ENCODE measurements around the gene ROPN1L.
"Not testable (repeated sequence)": the region's sequence is repeated elsewhere in the genome, so short reads cannot be mapped to it uniquely, and the experiment has no call there.

ROPN1L gene

GRCh38 chr5:10501554-10502075 is 59.9 kb downstream of the ROPN1L start:
- DNase-seq (ENCODE audit: low spot score): no peak

- DNase-seq (ENCODE audit: low spot score): no peak
These were observed 60.5 kb downstream of the ROPN1L start for GRCh38 chr5:10502130-10502529.

DNA sequence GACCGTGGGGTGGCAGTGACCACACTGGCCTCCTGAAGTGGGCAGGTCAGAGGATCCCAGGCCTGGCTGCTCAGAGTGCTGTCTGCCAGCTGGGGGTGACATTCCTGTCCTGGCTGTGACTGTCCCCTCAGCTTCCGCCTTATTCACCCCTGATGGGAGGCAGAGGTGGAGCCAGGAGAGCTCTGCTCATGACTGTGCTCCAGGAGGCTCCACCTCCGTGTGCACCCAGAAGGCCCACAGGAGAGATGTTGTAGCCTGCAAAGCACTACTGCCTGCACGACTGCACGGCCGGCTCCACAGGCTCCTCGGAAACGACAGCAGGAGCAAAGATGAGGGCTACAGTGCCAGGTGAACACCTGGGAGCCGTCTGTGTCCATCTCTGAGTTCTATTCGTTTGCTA is 60.9 kb downstream of the ROPN1L start:
- DNase-seq (ENCODE audit: low spot score): no peak

DNA sequence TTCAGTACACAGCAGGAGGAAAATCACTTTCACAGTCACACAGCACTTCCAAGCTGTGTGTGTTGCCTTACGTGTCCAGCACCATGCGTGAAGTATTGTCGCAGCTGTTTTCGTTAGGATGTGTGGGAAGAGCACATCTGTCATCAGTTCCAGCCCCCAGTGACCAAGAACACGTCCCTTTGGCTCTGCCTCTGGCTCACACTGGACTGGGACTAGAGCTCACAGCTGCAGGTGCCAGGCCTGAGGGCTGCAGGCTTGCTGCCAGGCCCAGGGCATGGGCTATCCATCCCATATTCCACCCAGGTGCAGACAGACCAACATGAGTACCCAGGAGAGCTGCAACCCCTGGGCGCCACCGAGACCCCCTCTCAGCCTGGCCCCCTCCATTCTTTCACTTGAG is 61.6 kb downstream of the ROPN1L start:
- no peak for DNase-seq (ENCODE audit: low spot score)

GRCh38 chr5:10503997-10504793 is 62.5 kb downstream of the ROPN1L start:
- DNase-seq (ENCODE audit: low spot score): no peak

DNA sequence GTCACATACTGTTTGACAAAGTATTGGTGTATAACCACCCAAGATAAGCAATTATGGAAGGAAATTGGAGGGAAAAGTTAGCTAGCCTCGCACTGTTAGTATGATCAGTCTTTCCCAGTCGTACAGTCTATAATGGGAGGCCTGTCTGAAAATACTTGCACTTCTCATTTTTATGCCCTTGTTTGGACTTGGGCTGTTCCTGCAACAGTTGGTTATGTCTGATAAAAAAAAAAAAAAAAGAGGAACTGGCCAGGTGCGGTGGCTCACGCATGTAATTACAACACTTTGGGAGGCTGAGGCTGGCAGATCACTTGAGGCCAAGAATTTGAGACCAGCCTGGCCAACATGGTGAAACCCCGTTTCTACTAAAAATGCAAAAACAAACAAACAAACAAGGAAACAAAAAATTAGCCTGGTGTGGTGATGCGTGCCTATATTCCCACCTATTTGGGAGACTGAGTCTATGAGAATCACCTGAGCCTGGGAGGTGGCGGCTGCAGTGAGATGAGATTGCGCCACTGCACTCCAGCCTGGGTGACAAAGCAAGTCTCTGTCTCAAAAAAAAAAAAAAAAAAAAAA is 63.9 kb downstream of the ROPN1L start:
- peak; percentile 70 for DNase-seq (ENCODE audit: low spot score)

DNA sequence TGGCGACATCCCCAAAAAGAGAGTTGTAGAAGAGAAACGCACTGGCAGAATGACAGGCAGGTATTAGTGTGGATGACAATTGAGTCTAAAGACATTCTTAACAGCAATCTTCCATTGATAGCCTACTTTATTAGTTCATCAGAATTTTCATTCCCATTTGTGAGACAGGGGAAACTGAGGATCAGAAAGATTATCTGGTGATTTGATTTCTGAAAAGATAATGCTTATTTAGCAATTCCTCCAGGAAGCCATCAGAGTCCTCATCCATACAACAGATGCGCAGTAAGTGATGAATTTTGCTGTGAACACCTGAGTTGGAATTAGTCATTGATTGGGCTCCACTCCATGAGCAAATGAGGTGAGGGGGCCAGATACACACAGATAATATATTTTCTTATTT is 64.9 kb downstream of the ROPN1L start:
- no peak for DNase-seq (ENCODE audit: low spot score)

DNA sequence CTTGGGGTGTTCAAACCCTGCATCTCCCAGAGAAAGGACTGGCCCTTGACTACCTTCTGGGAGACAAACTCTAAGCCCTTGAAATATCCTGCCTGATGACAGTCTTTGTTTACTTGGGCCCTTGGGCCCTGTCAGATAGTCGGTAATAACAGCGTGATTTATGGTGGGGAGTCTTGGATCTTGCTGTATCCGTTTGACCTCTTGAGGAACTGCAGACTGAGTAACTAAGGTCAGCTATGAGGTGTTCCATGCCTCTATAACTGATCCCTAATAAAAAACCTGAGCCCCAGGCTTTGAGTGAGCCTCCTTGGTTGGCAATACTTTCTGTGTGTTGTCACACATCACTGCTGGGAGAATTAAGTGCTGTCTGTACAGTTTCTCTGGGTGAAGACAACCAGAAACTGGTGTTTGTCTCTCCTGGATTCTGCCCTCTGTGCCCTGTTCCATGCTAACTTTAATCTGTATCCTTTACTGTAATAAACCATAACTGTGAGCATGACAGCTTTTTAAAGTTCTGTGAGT is 66.0 kb downstream of the ROPN1L start:
- DNase-seq (ENCODE audit: low spot score): no peak

- DNase-seq (ENCODE audit: low spot score): no peak
These were observed 67.9 kb downstream of the ROPN1L start for GRCh38 chr5:10509575-10509974.

GRCh38 chr5:10511741-10512640 is 70.3 kb downstream of the ROPN1L start:
- DNase-seq (ENCODE audit: low spot score): no peak

DNA sequence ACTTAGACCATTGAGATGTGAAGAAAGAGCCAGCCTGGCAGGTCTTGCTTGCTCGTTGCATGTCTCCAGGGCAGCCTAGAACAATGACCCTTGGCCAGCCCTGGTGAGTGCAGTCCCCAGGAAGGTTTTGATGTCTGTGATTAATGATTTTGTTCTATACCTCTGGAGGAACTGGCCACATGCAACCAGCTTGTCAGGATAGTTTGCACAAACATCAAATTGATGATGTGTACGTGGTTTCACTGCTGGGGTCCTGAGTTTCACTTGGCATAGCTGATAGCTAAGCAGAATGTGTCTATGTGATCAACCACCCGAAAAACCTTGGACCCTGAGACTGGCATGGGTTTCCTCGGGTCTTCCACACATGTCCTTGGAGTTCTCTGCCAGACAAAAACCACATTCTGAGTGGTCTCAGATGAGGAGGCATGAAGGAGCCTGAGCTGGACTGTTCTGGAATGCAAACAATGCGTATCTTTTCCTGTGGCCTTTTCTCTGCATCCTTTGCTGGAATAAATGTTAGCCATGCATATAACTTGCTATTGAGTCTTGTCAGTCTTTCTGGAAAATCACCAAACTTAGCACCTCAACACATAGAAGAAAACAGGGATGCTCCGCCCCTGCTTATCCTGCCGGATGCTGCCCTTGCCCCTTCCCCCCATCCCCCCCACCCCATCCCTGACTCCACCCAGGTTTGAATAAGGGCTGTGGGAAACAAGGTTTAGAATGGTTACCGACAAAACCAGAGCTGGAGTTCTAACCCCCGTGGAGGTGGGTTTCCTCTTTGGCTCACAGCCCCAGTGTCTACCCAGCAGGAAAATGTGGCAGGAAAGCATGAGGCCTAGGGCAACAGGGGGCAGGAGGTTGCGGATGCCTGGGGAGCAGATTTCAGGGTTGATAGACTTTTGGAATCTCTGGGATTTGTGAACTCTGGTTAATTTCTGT is 72.1 kb downstream of the ROPN1L start:
- no peak for DNase-seq (ENCODE audit: low spot score)

- not testable (repeated sequence) for DNase-seq (ENCODE audit: low spot score)
These were observed 72.9 kb downstream of the ROPN1L start for GRCh38 chr5:10514572-10514971.
